ENCODE data around the gene MFSD12. TPM values are rescaled to one million over a fixed set of nuclear protein-coding genes. Genes with fewer than 3 reads are reported as not detected.
A peak's percentile ranks its signal among the peaks of the same experiment; 100 is the strongest.

MFSD12 gene
- total RNA-seq, 1 donor from 2014 or later, result 71.5 TPM

GRCh38 chr19:3580156-3580934 is 23.0 kb upstream of the MFSD12 start:
- no peak for TF ChIP-seq CTCF (IDR thresholded peaks at IDR 0.05; ENCODE audit: unreplicated experiment)
- no peak for DNase-seq (ENCODE audit: low spot score, unreplicated experiment)
- peaks cover 4% of the 10 kb centered on the region for H3K4me1 Mint-ChIP-seq (ENCODE audit: low read depth)
- peaks cover 55% of the 10 kb centered on the region for H3K27me3 Mint-ChIP-seq
- H3K4me3 Mint-ChIP-seq (ENCODE audit: low read depth), result no peak overlapping the region
- peaks cover 2% of the 10 kb centered on the region for H3K36me3 Mint-ChIP-seq (ENCODE audit: insufficient read depth)
- H3K9me3 Mint-ChIP-seq (ENCODE audit: low read depth), result no peaks in the 10 kb centered on the region
- H3K27ac Mint-ChIP-seq, result no peak overlapping the region

GRCh38 chr19:3578390-3578789 is 21.0 kb upstream of the MFSD12 start:
- H3K4me3 Mint-ChIP-seq (ENCODE audit: low read depth), result no peak overlapping the region

GRCh38 chr19:3577723-3578344 is 20.4 kb upstream of the MFSD12 start:
- no peak for DNase-seq (ENCODE audit: low spot score, unreplicated experiment)
- Mint-ChIP-seq H3K36me3 (ENCODE audit: insufficient read depth) (peaks cover 11% of the 10 kb centered on the region), H3K4me1 (ENCODE audit: low read depth) (peaks cover 8% of the 10 kb centered on the region), H3K27me3 (peaks cover 50% of the 10 kb centered on the region), H3K4me3 (ENCODE audit: low read depth) (no peak overlapping the region), H3K27ac (no peak overlapping the region), H3K9me3 (ENCODE audit: low read depth) (no peaks in the 10 kb centered on the region)
- TF ChIP-seq CTCF (IDR thresholded peaks at IDR 0.05; ENCODE audit: unreplicated experiment), result no peak

More at GRCh38 chr19:3578390-3578789, 21.0 kb upstream of the MFSD12 start:
- no peak for TF ChIP-seq CTCF (IDR thresholded peaks at IDR 0.05; ENCODE audit: unreplicated experiment)
- no peak for DNase-seq (ENCODE audit: low spot score, unreplicated experiment)
- Mint-ChIP-seq H3K4me1 (ENCODE audit: low read depth) (peaks cover 8% of the 10 kb centered on the region), H3K27me3 (peaks cover 53% of the 10 kb centered on the region), H3K27ac (no peak overlapping the region), H3K36me3 (ENCODE audit: insufficient read depth) (peaks cover 11% of the 10 kb centered on the region), H3K9me3 (ENCODE audit: low read depth) (no peaks in the 10 kb centered on the region)

- no peak for TF ChIP-seq CTCF (IDR thresholded peaks at IDR 0.05; ENCODE audit: unreplicated experiment)
- no peaks in the 10 kb centered on the region for H3K9me3 Mint-ChIP-seq (ENCODE audit: low read depth)
- H3K27ac Mint-ChIP-seq, result peak overlapping the region; percentile 41
- DNase-seq (ENCODE audit: low spot score, unreplicated experiment), result no peak
- H3K27me3 Mint-ChIP-seq, result peaks cover 42% of the 10 kb centered on the region
- H3K4me1 Mint-ChIP-seq (ENCODE audit: low read depth), result peaks cover 11% of the 10 kb centered on the region
- H3K4me3 Mint-ChIP-seq (ENCODE audit: low read depth), result peak overlapping the region; percentile 46
- H3K36me3 Mint-ChIP-seq (ENCODE audit: insufficient read depth), result peaks cover 11% of the 10 kb centered on the region
These were observed 19.5 kb upstream of the MFSD12 start for GRCh38 chr19:3576696-3577443.

Data from progenitor cell of endocrine pancreas (in vitro differentiated cells).